GM19468 (cell line): Measurements from ENCODE around the gene BAIAP2L1.
"Not testable (repeated sequence)": the region's sequence is repeated elsewhere in the genome, so short reads cannot be mapped to it uniquely, and the experiment has no call there.

Source experiments
- ATAC-seq: cut with Tn5 transposase; IDR thresholded peaks from one replicate; pipeline ENCODE4 v1.9.1; 2021; ENCODE audit warnings: mild to moderate bottlenecking, moderate library complexity, moderate number of reproducible peaks; ENCODE audit not compliant: unreplicated experiment; ENCODE audit errors: extremely low read depth

BAIAP2L1 gene

GRCh38 chr7:98400542-98401340 lies at the start of gene BAIAP2L1:
TSS of gene BAIAP2L1 (minus strand) at chr7:98401090. CDS start at chr7:98400852, 238 bp downstream.
- ATAC-seq = no peak

- no peak for ATAC-seq
Observed at GRCh38 chr7:98448766-98449165, 47.9 kb upstream of the BAIAP2L1 start.

- ATAC-seq = not testable (repeated sequence)
Observed at GRCh38 chr7:98440992-98441391, 40.1 kb upstream of the BAIAP2L1 start.

- no peak for ATAC-seq
Observed at GRCh38 chr7:98439484-98439883, 38.6 kb upstream of the BAIAP2L1 start.

- ATAC-seq = no peak
Observed at GRCh38 chr7:98434087-98434486, 33.2 kb upstream of the BAIAP2L1 start.

GRCh38 chr7:98429799-98430198 lies 28.9 kb upstream of the BAIAP2L1 start:
- no peak for ATAC-seq

- no peak for ATAC-seq
Observed at GRCh38 chr7:98423043-98423442, 22.2 kb upstream of the BAIAP2L1 start.

GRCh38 chr7:98420966-98421612 lies 20.2 kb upstream of the BAIAP2L1 start:
- no peak for ATAC-seq

- not testable (repeated sequence) for ATAC-seq
Observed at GRCh38 chr7:98419988-98420387, 19.1 kb upstream of the BAIAP2L1 start.

- ATAC-seq = not testable (repeated sequence)
Observed at GRCh38 chr7:98419316-98419691, 18.4 kb upstream of the BAIAP2L1 start.

- ATAC-seq = no peak
Observed at GRCh38 chr7:98418636-98419315, 17.9 kb upstream of the BAIAP2L1 start.

- ATAC-seq = no peak
Observed at GRCh38 chr7:98418271-98418635, 17.4 kb upstream of the BAIAP2L1 start.

- not testable (repeated sequence) for ATAC-seq
Observed at GRCh38 chr7:98417604-98418270, 16.8 kb upstream of the BAIAP2L1 start.

- ATAC-seq = no peak
Observed at GRCh38 chr7:98414205-98414900, 13.5 kb upstream of the BAIAP2L1 start.

GRCh38 chr7:98413655-98414054 lies 12.8 kb upstream of the BAIAP2L1 start:
- ATAC-seq = not testable (repeated sequence)

GRCh38 chr7:98409843-98410242 lies 9.0 kb upstream of the BAIAP2L1 start:
- no peak for ATAC-seq

GRCh38 chr7:98408146-98408545 lies 7.3 kb upstream of the BAIAP2L1 start:
- not testable (repeated sequence) for ATAC-seq

- ATAC-seq = no peak
Observed at GRCh38 chr7:98406827-98407226, 5.9 kb upstream of the BAIAP2L1 start.

GRCh38 chr7:98404840-98405239 lies 4.0 kb upstream of the BAIAP2L1 start:
- ATAC-seq = no peak
